Panc1 (cell line): ENCODE measurements around the gene ZBTB45. TPM values are rescaled to one million over a fixed set of nuclear protein-coding genes. Genes with fewer than 3 reads are reported as not detected.

ENCODE experiments used
- ATAC-seq: fragments of 200-7000 bp; cut with Tn5 transposase; 2 replicates; pipeline ENCODE4 v1.9.1; 2020; ENCODE audit warnings: mild to moderate bottlenecking, moderate library complexity
- BruUV-seq: library from RNA; stranded (reverse); fragments of 400-500 nt; replicated peaks from 2 replicates; lab custom pipeline; 2021; lab: Mats Ljungman, UMichigan
- CTCF ChIA-PET: fragments of 300-600 bp; sonication (Branson Sonifier 250); formaldehyde crosslinking; loops from one replicate; lab custom pipeline; 2022; ENCODE audit warnings: antibody characterized with exemption; lab: Charles Lee
- POLR2A ChIA-PET: fragments of 300-600 bp; sonication (Branson Sonifier 250); formaldehyde crosslinking; loops from one replicate; lab custom pipeline; 2022; ENCODE audit warnings: antibody characterized with exemption; lab: Charles Lee
- DNase-seq: peaks from one replicate; pipeline ENCODE4 v3.0.0-alpha.2; 2010; ENCODE audit warnings: low read depth, low spot score
- H3K27ac ChIP-seq: 2 replicates; pipeline ENCODE4 v1.5.1; 2011; ENCODE audit warnings: mild to moderate bottlenecking, low read length, inconsistent platforms
- H3K27me3 ChIP-seq: fragments of 200-500 bp; sonication (Bioruptor generic); 2 replicates; pipeline ENCODE4 v1.6.0; 2014; ENCODE audit warnings: low read length, inconsistent platforms; ENCODE audit not compliant: control insufficient read depth, insufficient read depth
- H3K36me3 ChIP-seq: fragments of 200-500 bp; sonication (Bioruptor generic); 2 replicates; pipeline ENCODE4 v1.5.1; 2014; ENCODE audit warnings: inconsistent platforms, mild to moderate bottlenecking, low read length, moderate library complexity; ENCODE audit not compliant: control insufficient read depth, insufficient read depth
- H3K4me1 ChIP-seq: 2 replicates; pipeline ENCODE4 v1.5.1; 2011; ENCODE audit warnings: inconsistent platforms, mild to moderate bottlenecking, low read length, moderate library complexity; ENCODE audit not compliant: control insufficient read depth, insufficient read depth
- H3K4me3 ChIP-seq, 2 experiments: 2 replicates each; pipeline ENCODE4 v1.5.1; 2011 to 2012; ENCODE audit warnings: low read depth in 2 of 2, low read length in 2 of 2, mild to moderate bottlenecking in 2 of 2, inconsistent platforms in 1 of 2, moderate library complexity in 1 of 2
- H3K9me3 ChIP-seq: fragments of 200-500 bp; sonication (Bioruptor generic); 2 replicates; pipeline ENCODE4 v1.5.1; 2014; ENCODE audit warnings: low read depth, mild to moderate bottlenecking, inconsistent platforms, low read length, moderate library complexity; ENCODE audit not compliant: control insufficient read depth, insufficient read depth
- CTCF ChIP-seq: fragments of 450-650 bp; IDR thresholded peaks from 2 replicates; pipeline ENCODE4 v1.5.1; 2017; ENCODE audit warnings: mild to moderate bottlenecking
- POLR2AphosphoS5 ChIP-seq: IDR thresholded peaks from 2 replicates; pipeline ENCODE4 v1.6.1; 2012; ENCODE audit warnings: mild to moderate bottlenecking, low read depth, low read length, moderate library complexity
- REST ChIP-seq, 2 experiments: IDR thresholded peaks; 2 replicates each; pipeline ENCODE4 v1.6.1; 2011 to 2012; ENCODE audit warnings: low read depth in 2 of 2, control low read depth in 1 of 2, low read length in 1 of 2, mild to moderate bottlenecking in 1 of 2, moderate library complexity in 1 of 2; ENCODE audit not compliant: insufficient read depth in 1 of 2
- SIN3A ChIP-seq: IDR thresholded peaks from 2 replicates; pipeline ENCODE4 v1.6.1; 2012; ENCODE audit warnings: low read depth, mild to moderate bottlenecking, low read length, moderate library complexity, borderline replicate concordance; ENCODE audit not compliant: insufficient read depth
- TCF7L2 ChIP-seq: IDR thresholded peaks from 2 replicates; pipeline ENCODE4 v1.6.1; 2011; ENCODE audit warnings: mild to moderate bottlenecking, low read depth, low read length, inconsistent platforms
- in situ Hi-C: cut with HindIII; loops from 2 replicates; pipeline ENCODE4 v1.10.0; 2016; ENCODE audit warnings: low sequenced_read_pairs, low pct_unique_long_range_greater_than_20kb
- intact Hi-C: fragments of 100-400 bp; cut with micrococcal nuclease; formaldehyde crosslinking; loops from one replicate; pipeline ENCODE4 v1.10.0; 2022; ENCODE audit not compliant: unreplicated experiment
- total RNA-seq: library from RNA; stranded (reverse); gene quantifications from one replicate; pipeline ENCODE4 v1.2.1, GENCODE V29; 2021; ENCODE audit not compliant: unreplicated experiment

ZBTB45 gene
- total RNA-seq, 1 experiment from 2014 or later = 24.7 TPM

GRCh38 chr19:58560007-58560887, 40.6 kb upstream of the ZBTB45 start:
- no peak for TF ChIP-seq TCF7L2
- TF ChIP-seq SIN3A = no peak
- TF ChIP-seq POLR2AphosphoS5 = no peak; the same call in 1 of the 2 replicates
- no peak for TF ChIP-seq REST (IDR thresholded peaks at IDR 0.05; ENCODE audit: insufficient read depth in 1 of 2, low read depth in 2 of 2, low read length in 1 of 2)
- TF ChIP-seq CTCF = no peak
- ATAC-seq = no peak
- H3K4me1 ChIP-seq = peaks cover 31% of the 10 kb centered on the region
- BruUV-seq = TSS peak; percentile 80
- H3K27ac ChIP-seq = peak overlapping the region; percentile 100
- intact Hi-C loops = no loop called here
- no peaks in the 10 kb centered on the region for H3K36me3 ChIP-seq
- H3K4me3 ChIP-seq = peak overlapping the region; percentile 66 to 77
- in situ Hi-C loops = no loop called here
- POLR2A ChIA-PET = interaction anchor here (0.5 to 1.0 kb wide), 4 partner anchors 14 to 790 kb away, joined by 3 to 23 read pairs (median 7); no protein-coding TSS in a partner anchor
- no peaks in the 10 kb centered on the region for H3K27me3 ChIP-seq
- H3K9me3 ChIP-seq = no peaks in the 10 kb centered on the region
- CTCF ChIA-PET = interaction anchor here (0.8 kb wide), 1 partner anchor 40 kb away, joined by 3 read pairs; the partner anchor contains the start of gene ZBTB45
- no peak for DNase-seq

- intact Hi-C loops (no loop called here), in situ Hi-C loops (no loop called here)
- ATAC-seq = peak; percentile 63
- peak; percentile 78 for DNase-seq
- Histone ChIP-seq H3K4me1 (peaks cover 32% of the 10 kb centered on the region), H3K27ac (peak overlapping the region; percentile 100), H3K36me3 (no peaks in the 10 kb centered on the region; the same call in 1 of the 2 replicates), H3K4me3 (peak overlapping the region; percentile 66 to 77), H3K9me3 (no peaks in the 10 kb centered on the region), H3K27me3 (no peaks in the 10 kb centered on the region)
- no peak for TF ChIP-seq REST (IDR thresholded peaks at IDR 0.05; ENCODE audit: insufficient read depth in 1 of 2, low read depth in 2 of 2, low read length in 1 of 2)
- TF ChIP-seq CTCF = no peak
- no peak for TF ChIP-seq SIN3A
- peak; percentile 75 for TF ChIP-seq POLR2AphosphoS5
- CTCF ChIA-PET = interaction anchor here (0.5 to 0.8 kb wide), 2 partner anchors 39 to 51 kb away, joined by 3 read pairs; partner anchors contain the start of gene ZBTB45
- no TSS peak for BruUV-seq
- POLR2A ChIA-PET = interaction anchor here (0.5 to 1.0 kb wide), 5 partner anchors 15 to 789 kb away, joined by 3 to 23 read pairs (median 3); no protein-coding TSS in a partner anchor
These were observed 39.8 kb upstream of the ZBTB45 start for GRCh38 chr19:58559275-58560006.
